Testis (tissue), 3 donors: ENCODE results near the gene DFFA. TPM values are rescaled to one million over a fixed set of nuclear protein-coding genes. Genes with fewer than 3 reads are reported as not detected.
A peak's percentile ranks its signal among the peaks of the same experiment; 100 is the strongest.

Experiments used
- DNase-seq: peaks from one replicate; pipeline ENCODE4 v3.0.0-alpha.2; 2019
- H3K27ac ChIP-seq, 2 donors: fragments of 200-600 bp; sonication (generic); one replicate each; pipeline ENCODE4 v1.5.1; 2019
- H3K27me3 ChIP-seq: fragments of 200-600 bp; sonication (generic); one replicate; pipeline ENCODE4 v1.5.1; 2019
- H3K36me3 ChIP-seq: fragments of 200-600 bp; sonication (generic); one replicate; pipeline ENCODE4 v1.5.1; 2017; ENCODE audit warnings: low read depth; ENCODE audit errors: missing control alignments
- H3K4me1 ChIP-seq: fragments of 200-600 bp; sonication (generic); one replicate; pipeline ENCODE4 v1.5.1; 2019
- H3K4me3 ChIP-seq, 2 donors: fragments of 200-600 bp; sonication (generic); one replicate each; pipeline ENCODE4 v1.5.1; 2017 to 2019
- H3K9me3 ChIP-seq: fragments of 200-600 bp; sonication (generic); one replicate; pipeline ENCODE4 v1.5.1; 2017
- CTCF ChIP-seq, 3 experiments: fragments of 450-650 bp in 2 of 3; fragments of 200-600 bp in 1 of 3; sonication (generic) in 1 of 3; IDR thresholded peaks; one replicate each; pipeline ENCODE4 v1.5.1; 2016 to 2019; ENCODE audit warnings: antibody characterized with exemption in 3 of 3, mild to moderate bottlenecking in 2 of 3, moderate library complexity in 1 of 3
- POLR2A ChIP-seq: fragments of 450-650 bp; IDR thresholded peaks from one replicate; pipeline ENCODE4 v1.6.1; 2017; ENCODE audit warnings: antibody characterized with exemption, mild to moderate bottlenecking, moderate library complexity
- WGBS, 2 donors: methylation state at CpG; one replicate each; pipeline ENCODE4 v1.1.5; 2018; 5-methylcytosine and 5-hydroxymethylcytosine counted together
- intact Hi-C: fragments of 100-400 bp; cut with DNase I; formaldehyde crosslinking; loops from one replicate; pipeline ENCODE4 v1.15.1; 2023; ENCODE audit warnings: low total_unique reads
- polyA plus RNA-seq: library from polyadenylated mRNA; stranded (reverse); fragments of 350-450 nt; fragmentation: Illumina TruSeq; extraction: RNeasy Lipid Tissue Mini Kit (QIAGEN cat#74804); gene quantifications from one replicate; pipeline ENCODE4 v1.2.3, GENCODE V29; 2014; ENCODE audit warnings: low read depth, low replicate concordance; ENCODE audit not compliant: insufficient read depth
- total RNA-seq, 2 donors: library from RNA; depleted of rRNA; stranded (reverse); fragments of >200 nt; gene quantifications; one replicate each; pipeline ENCODE4 v1.2.3, GENCODE V29; 2016

Gene DFFA
- total and polyA plus RNA-seq, 3 donors from 2014 or later = 27.3 to 34.9 (median 31.1) TPM

- Histone ChIP-seq H3K9me3 (no peaks in the 10 kb centered on the region), H3K27me3 (no peaks in the 10 kb centered on the region), H3K4me1 (peaks cover 18% of the 10 kb centered on the region), H3K27ac (no peak overlapping the region), H3K36me3 (no peaks in the 10 kb centered on the region), H3K4me3 (no peak overlapping the region)
- 93 to 97% methylated on average over 2 of the region's 2 CpGs for WGBS, 2 donors
- TF ChIP-seq POLR2A (no peak), CTCF (IDR thresholded peaks at IDR 0.05) (no peak)
- intact Hi-C loops = no loop called here
- no peak for DNase-seq
Observed at GRCh38 chr1:10440305-10440704, 32.0 kb downstream of the DFFA start.

- no peaks in the 10 kb centered on the region for H3K27me3 ChIP-seq
- WGBS, 2 donors = 68 to 82% methylated on average over 7 of the region's 7 CpGs
- peak overlapping the region in 1 of 2 donors; percentile 41 for H3K27ac ChIP-seq
- peaks cover 24% of the 10 kb centered on the region for H3K4me1 ChIP-seq
- H3K4me3 ChIP-seq = no peak overlapping the region
- intact Hi-C loops = no loop called here
- no peaks in the 10 kb centered on the region for H3K9me3 ChIP-seq
- TF ChIP-seq CTCF (IDR thresholded peaks at IDR 0.05) (no peak), POLR2A (no peak)
- H3K36me3 ChIP-seq = no peaks in the 10 kb centered on the region
- DNase-seq = no peak
Observed at GRCh38 chr1:10438677-10439163, 33.6 kb downstream of the DFFA start.

- Histone ChIP-seq H3K4me3 (no peak overlapping the region), H3K27me3 (no peaks in the 10 kb centered on the region), H3K4me1 (peaks cover 24% of the 10 kb centered on the region), H3K36me3 (no peaks in the 10 kb centered on the region), H3K9me3 (no peaks in the 10 kb centered on the region), H3K27ac (peak overlapping the region; percentile 15 to 26)
- DNase-seq = peak; percentile 88
- 47 to 56% methylated on average over 1 of the region's 1 CpG for WGBS, 2 donors
- intact Hi-C loops = no loop called here
- no peak for TF ChIP-seq POLR2A
- TF ChIP-seq CTCF (IDR thresholded peaks at IDR 0.05) = no peak
Observed at GRCh38 chr1:10437052-10437451, 35.3 kb downstream of the DFFA start.

GRCh38 chr1:10434590-10434989 is 37.7 kb downstream of the DFFA start:
- Histone ChIP-seq H3K4me1 (peaks cover 34% of the 10 kb centered on the region), H3K36me3 (no peaks in the 10 kb centered on the region), H3K4me3 (no peak overlapping the region), H3K27me3 (no peaks in the 10 kb centered on the region), H3K27ac (no peak overlapping the region), H3K9me3 (no peaks in the 10 kb centered on the region)
- 64 to 80% methylated on average over 5 of the region's 5 CpGs for WGBS, 2 donors
- intact Hi-C loops = no loop called here
- DNase-seq = no peak
- TF ChIP-seq POLR2A (no peak), CTCF (IDR thresholded peaks at IDR 0.05) (no peak)

- Histone ChIP-seq H3K4me3 (no peak overlapping the region), H3K4me1 (peaks cover 35% of the 10 kb centered on the region), H3K27me3 (no peaks in the 10 kb centered on the region), H3K27ac (no peak overlapping the region), H3K36me3 (no peaks in the 10 kb centered on the region), H3K9me3 (no peaks in the 10 kb centered on the region)
- intact Hi-C loops = no loop called here
- TF ChIP-seq CTCF (IDR thresholded peaks at IDR 0.05) (no peak), POLR2A (no peak)
- 77 to 78% methylated on average over 11 of the region's 11 CpGs for WGBS, 2 donors
- DNase-seq = no peak
Observed at GRCh38 chr1:10433790-10434189, 38.5 kb downstream of the DFFA start.
